Measurements from ENCODE around the gene TAAR5. TPM values are rescaled to one million over a fixed set of nuclear protein-coding genes. Genes with fewer than 3 reads are reported as not detected.
"Not testable (repeated sequence)": the region's sequence is repeated elsewhere in the genome, so short reads cannot be mapped to it uniquely, and the experiment has no call there.

Gene TAAR5
- total and polyA plus RNA-seq, 9 donors: not detected

DNA sequence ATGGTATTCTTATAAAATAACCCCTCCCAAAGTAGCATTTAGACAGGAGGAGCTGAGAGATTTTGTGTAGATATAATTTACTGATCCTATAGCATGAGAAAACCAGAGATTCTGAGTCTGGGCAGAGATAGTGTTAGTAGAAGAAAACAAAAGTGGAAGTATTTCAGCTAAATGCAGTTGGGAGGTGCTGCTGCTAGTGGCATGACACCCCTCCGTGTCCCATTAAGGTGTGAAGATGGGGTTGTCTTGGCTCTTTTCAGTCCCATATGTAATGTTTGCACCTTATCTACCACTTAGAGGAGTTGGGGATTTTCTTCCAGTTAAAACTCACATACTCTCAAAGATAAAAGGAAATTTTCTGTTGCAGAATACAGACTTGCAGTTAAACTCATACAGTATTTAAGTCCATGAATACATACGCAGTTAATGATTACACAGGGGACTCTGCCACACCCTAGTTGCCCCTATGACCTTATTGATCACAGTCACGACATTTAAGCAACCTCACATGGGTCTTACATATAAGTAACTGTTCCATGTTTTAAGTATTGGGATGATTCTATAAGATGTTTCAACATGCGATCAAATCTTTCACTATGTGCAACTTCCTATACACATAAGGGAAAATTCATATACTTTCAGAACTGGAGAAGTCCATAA, 23.0 kb upstream of the TAAR5 start:
- WGBS (ENCODE audit: insufficient coverage): no CpG with 5 or more reads among the region's 4 CpGs
- H3K36me3 ChIP-seq (ENCODE audit: control insufficient read depth, insufficient read depth, low read length): no peaks in the 10 kb centered on the region
- DNase-seq: no peak
- no peaks in the 10 kb centered on the region for H3K4me1 ChIP-seq (ENCODE audit: control insufficient read depth, insufficient read depth, low read length)
- no peaks in the 10 kb centered on the region for H3K27me3 ChIP-seq (ENCODE audit: control insufficient read depth, insufficient read depth, low read length)
- no peaks in the 10 kb centered on the region for H3K9me3 ChIP-seq (replicated peaks; ENCODE audit: control insufficient read depth, low read depth, low read length)
- no peak overlapping the region for H3K27ac ChIP-seq (ENCODE audit: low read length)
- no peak overlapping the region for H3K4me3 ChIP-seq (ENCODE audit: low read length)

DNA sequence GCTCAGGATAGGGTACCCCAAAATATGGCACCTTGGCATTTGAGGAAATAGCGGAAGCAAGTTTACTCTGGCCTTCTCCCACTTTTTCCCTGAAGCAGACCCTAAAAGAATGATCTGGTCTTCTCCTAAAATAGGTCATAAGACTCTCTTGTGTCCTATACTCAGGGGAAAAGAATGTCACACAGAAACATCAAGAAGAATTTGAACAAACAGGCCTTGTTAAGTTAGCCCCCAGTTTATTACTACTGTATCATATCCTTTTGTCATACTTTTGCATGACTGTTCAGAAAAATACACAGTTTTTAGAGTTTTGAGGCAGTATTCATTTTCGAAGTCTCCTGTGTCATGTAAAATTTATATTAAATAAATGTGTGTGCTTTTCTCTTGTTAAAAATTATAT, 22.1 kb upstream of the TAAR5 start:
- no CpG with 5 or more reads among the region's 2 CpGs for WGBS (ENCODE audit: insufficient coverage)
- H3K9me3 ChIP-seq (replicated peaks; ENCODE audit: control insufficient read depth, low read depth, low read length): no peaks in the 10 kb centered on the region
- DNase-seq: no peak
- no peaks in the 10 kb centered on the region for H3K27me3 ChIP-seq (ENCODE audit: control insufficient read depth, insufficient read depth, low read length)
- no peaks in the 10 kb centered on the region for H3K36me3 ChIP-seq (ENCODE audit: control insufficient read depth, insufficient read depth, low read length)
- H3K27ac ChIP-seq (ENCODE audit: low read length): no peak overlapping the region
- no peak overlapping the region for H3K4me3 ChIP-seq (ENCODE audit: low read length)
- no peaks in the 10 kb centered on the region for H3K4me1 ChIP-seq (ENCODE audit: control insufficient read depth, insufficient read depth, low read length)

GRCh38 chr6:132607544-132608233, 18.1 kb upstream of the TAAR5 start:
- Histone ChIP-seq H3K36me3 (ENCODE audit: control insufficient read depth, insufficient read depth, low read length) (no peaks in the 10 kb centered on the region), H3K9me3 (replicated peaks; ENCODE audit: control insufficient read depth, low read depth, low read length) (no peaks in the 10 kb centered on the region), H3K27ac (ENCODE audit: low read length) (no peak overlapping the region), H3K4me1 (ENCODE audit: control insufficient read depth, insufficient read depth, low read length) (no peaks in the 10 kb centered on the region), H3K27me3 (ENCODE audit: control insufficient read depth, insufficient read depth, low read length) (no peaks in the 10 kb centered on the region), H3K4me3 (ENCODE audit: low read length) (no peak overlapping the region)
- DNase-seq: no peak
- WGBS (ENCODE audit: insufficient coverage): no CpG with 5 or more reads among the region's 5 CpGs

DNA sequence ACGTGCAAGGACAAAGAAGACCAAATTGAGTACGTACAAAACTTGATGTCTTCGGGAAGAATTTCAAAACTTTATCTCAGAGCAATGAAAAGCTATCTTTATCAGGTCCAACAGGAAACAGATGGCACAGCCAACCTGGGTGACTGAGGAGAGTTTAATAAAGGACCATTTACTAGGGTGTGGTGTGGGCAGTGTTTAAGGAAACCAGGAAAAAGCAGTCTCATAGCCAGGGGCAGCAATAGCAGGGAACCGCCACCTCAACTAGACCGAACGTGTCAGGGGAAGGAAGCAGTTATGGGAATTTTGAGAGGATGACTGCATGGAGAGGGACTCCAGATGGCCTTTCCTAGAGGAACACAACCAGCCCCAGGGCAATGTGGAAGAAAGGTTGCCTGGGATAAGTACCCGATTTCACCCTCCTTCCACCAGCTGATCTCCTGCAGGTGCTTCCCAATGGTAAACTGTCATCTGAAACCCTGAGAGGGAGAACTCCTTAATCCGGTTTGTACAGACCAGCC, 15.2 kb upstream of the TAAR5 start:
- Histone ChIP-seq H3K36me3 (ENCODE audit: control insufficient read depth, insufficient read depth, low read length) (no peaks in the 10 kb centered on the region), H3K4me1 (ENCODE audit: control insufficient read depth, insufficient read depth, low read length) (no peaks in the 10 kb centered on the region), H3K9me3 (replicated peaks; ENCODE audit: control insufficient read depth, low read depth, low read length) (no peaks in the 10 kb centered on the region), H3K27me3 (ENCODE audit: control insufficient read depth, insufficient read depth, low read length) (no peaks in the 10 kb centered on the region), H3K4me3 (ENCODE audit: low read length) (no peak overlapping the region), H3K27ac (ENCODE audit: low read length) (no peak overlapping the region)
- no peak for DNase-seq
- WGBS (ENCODE audit: insufficient coverage): 77% methylated on average over 4 of the region's 8 CpGs

- DNase-seq; H3K9me3 ChIP-seq (replicated peaks; ENCODE audit: control insufficient read depth, low read depth, low read length); H3K4me1 ChIP-seq (ENCODE audit: control insufficient read depth, insufficient read depth, low read length); H3K36me3 ChIP-seq (ENCODE audit: control insufficient read depth, insufficient read depth, low read length); H3K27me3 ChIP-seq (ENCODE audit: control insufficient read depth, insufficient read depth, low read length); H3K27ac ChIP-seq (ENCODE audit: low read length); H3K4me3 ChIP-seq (ENCODE audit: low read length): not testable (repeated sequence)
Observed at GRCh38 chr6:132600900-132601299, 11.4 kb upstream of the TAAR5 start.

- Histone ChIP-seq H3K27ac (ENCODE audit: low read length) (no peak overlapping the region), H3K4me1 (ENCODE audit: control insufficient read depth, insufficient read depth, low read length) (no peaks in the 10 kb centered on the region), H3K36me3 (ENCODE audit: control insufficient read depth, insufficient read depth, low read length) (no peaks in the 10 kb centered on the region), H3K4me3 (ENCODE audit: low read length) (no peak overlapping the region), H3K9me3 (replicated peaks; ENCODE audit: control insufficient read depth, low read depth, low read length) (no peaks in the 10 kb centered on the region), H3K27me3 (ENCODE audit: control insufficient read depth, insufficient read depth, low read length) (no peaks in the 10 kb centered on the region)
- DNase-seq: no peak
- 17% methylated on average over 2 of the region's 3 CpGs for WGBS (ENCODE audit: insufficient coverage)
Observed at GRCh38 chr6:132598473-132598872, 8.9 kb upstream of the TAAR5 start.

DNA sequence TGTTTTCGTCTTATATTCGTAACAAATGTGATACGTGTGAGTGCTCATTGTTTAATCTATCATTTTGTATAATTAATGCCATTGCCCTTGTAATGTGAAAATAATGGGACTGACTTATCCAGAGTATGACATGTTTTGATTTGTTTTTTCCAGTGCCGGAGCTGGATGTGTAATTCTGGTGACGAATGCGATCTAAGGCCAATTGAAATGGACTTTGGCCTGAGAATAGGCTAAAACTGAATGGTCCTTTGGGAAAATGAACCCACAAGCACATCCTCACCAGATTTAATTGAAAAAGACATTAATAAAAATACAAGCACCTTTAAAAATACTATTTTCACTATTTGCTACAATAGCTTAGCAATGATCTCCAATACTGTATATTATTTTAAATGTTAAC, 6.7 kb upstream of the TAAR5 start:
- no peaks in the 10 kb centered on the region for H3K4me1 ChIP-seq (ENCODE audit: control insufficient read depth, insufficient read depth, low read length)
- no peaks in the 10 kb centered on the region for H3K36me3 ChIP-seq (ENCODE audit: control insufficient read depth, insufficient read depth, low read length)
- H3K9me3 ChIP-seq (replicated peaks; ENCODE audit: control insufficient read depth, low read depth, low read length): no peaks in the 10 kb centered on the region
- no peak overlapping the region for H3K4me3 ChIP-seq (ENCODE audit: low read length)
- no peaks in the 10 kb centered on the region for H3K27me3 ChIP-seq (ENCODE audit: control insufficient read depth, insufficient read depth, low read length)
- H3K27ac ChIP-seq (ENCODE audit: low read length): no peak overlapping the region
- no CpG with 5 or more reads among the region's 6 CpGs for WGBS (ENCODE audit: insufficient coverage)
- no peak for DNase-seq

DNA sequence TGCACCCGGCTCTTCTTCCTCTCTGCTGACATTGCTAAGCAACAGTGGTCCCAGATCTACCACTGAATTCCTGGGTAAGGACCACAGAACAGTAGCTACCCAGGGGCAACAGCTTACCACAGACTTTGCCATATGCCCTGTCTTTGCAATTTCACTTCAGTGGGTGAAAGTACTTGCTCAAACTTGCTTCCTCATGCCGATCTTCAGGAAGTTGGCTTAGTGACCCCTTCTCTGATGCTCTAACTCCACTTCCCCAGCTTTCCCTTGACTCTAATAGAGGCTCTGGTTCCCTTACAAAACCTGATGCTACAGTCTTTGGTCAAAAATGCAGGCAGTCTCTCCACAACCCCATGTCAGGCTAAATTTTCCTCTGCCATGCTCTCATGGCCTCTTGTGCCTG, 3.3 kb upstream of the TAAR5 start:
- WGBS (ENCODE audit: insufficient coverage): 53% methylated on average over 1 of the region's 2 CpGs
- Histone ChIP-seq H3K4me3 (ENCODE audit: low read length) (no peak overlapping the region), H3K27ac (ENCODE audit: low read length) (no peak overlapping the region), H3K27me3 (ENCODE audit: control insufficient read depth, insufficient read depth, low read length) (no peaks in the 10 kb centered on the region), H3K36me3 (ENCODE audit: control insufficient read depth, insufficient read depth, low read length) (no peaks in the 10 kb centered on the region), H3K4me1 (ENCODE audit: control insufficient read depth, insufficient read depth, low read length) (no peaks in the 10 kb centered on the region), H3K9me3 (replicated peaks; ENCODE audit: control insufficient read depth, low read depth, low read length) (no peaks in the 10 kb centered on the region)
- no peak for DNase-seq

- no CpG with 5 or more reads among the region's 1 CpG for WGBS (ENCODE audit: insufficient coverage)
- no peaks in the 10 kb centered on the region for H3K9me3 ChIP-seq (replicated peaks; ENCODE audit: control insufficient read depth, low read depth, low read length)
- H3K4me1 ChIP-seq (ENCODE audit: control insufficient read depth, insufficient read depth, low read length): no peaks in the 10 kb centered on the region
- H3K4me3 ChIP-seq (ENCODE audit: low read length): no peak overlapping the region
- no peak overlapping the region for H3K27ac ChIP-seq (ENCODE audit: low read length)
- H3K36me3 ChIP-seq (ENCODE audit: control insufficient read depth, insufficient read depth, low read length): no peaks in the 10 kb centered on the region
- H3K27me3 ChIP-seq (ENCODE audit: control insufficient read depth, insufficient read depth, low read length): no peaks in the 10 kb centered on the region
- no peak for DNase-seq
Observed at GRCh38 chr6:132590362-132590761, 821 bp upstream of the TAAR5 start.

GRCh38 chr6:132587424-132587823, 2.1 kb downstream of the TAAR5 start:
- no peaks in the 10 kb centered on the region for H3K9me3 ChIP-seq (replicated peaks; ENCODE audit: control insufficient read depth, low read depth, low read length)
- no peak overlapping the region for H3K4me3 ChIP-seq (ENCODE audit: low read length)
- H3K27me3 ChIP-seq (ENCODE audit: control insufficient read depth, insufficient read depth, low read length): no peaks in the 10 kb centered on the region
- WGBS (ENCODE audit: insufficient coverage): 40% methylated on average over 1 of the region's 2 CpGs
- no peaks in the 10 kb centered on the region for H3K4me1 ChIP-seq (ENCODE audit: control insufficient read depth, insufficient read depth, low read length)
- H3K36me3 ChIP-seq (ENCODE audit: control insufficient read depth, insufficient read depth, low read length): no peaks in the 10 kb centered on the region
- no peak for DNase-seq
- no peak overlapping the region for H3K27ac ChIP-seq (ENCODE audit: low read length)

Data from muscle of leg (tissue), 11 donors.